KMS-11 (cell line): Measurements from ENCODE around the gene PRR30.
A peak's percentile ranks its signal among the peaks of the same experiment; 100 is the strongest.

ENCODE experiments used
- H2AFZ ChIP-seq: fragments of 200-600 bp; sonication (generic); 2 replicates; pipeline ENCODE4 v1.6.1; 2016; ENCODE audit warnings: antibody characterized with exemption, mixed run types, low read depth
- H3K27ac ChIP-seq: fragments of 200-600 bp; sonication (generic); 2 replicates; pipeline ENCODE4 v1.6.1; 2016; ENCODE audit warnings: mild to moderate bottlenecking, mixed run types
- H3K27me3 ChIP-seq: fragments of 200-600 bp; sonication (generic); 2 replicates; pipeline ENCODE4 v1.6.1; 2017; ENCODE audit warnings: mild to moderate bottlenecking, low read depth, mixed run types, moderate library complexity; ENCODE audit not compliant: insufficient read depth
- H3K36me3 ChIP-seq: fragments of 200-600 bp; sonication (generic); 2 replicates; pipeline ENCODE4 v1.6.1; 2017; ENCODE audit warnings: mild to moderate bottlenecking, mixed run types; ENCODE audit not compliant: insufficient read depth
- H3K4me1 ChIP-seq: fragments of 200-600 bp; sonication (generic); 2 replicates; pipeline ENCODE4 v1.6.1; 2016; ENCODE audit warnings: mild to moderate bottlenecking, low read depth, mixed run types; ENCODE audit not compliant: poor library complexity, severe bottlenecking
- H3K4me2 ChIP-seq: fragments of 200-600 bp; sonication (generic); 2 replicates; pipeline ENCODE4 v1.7.0; 2016; ENCODE audit warnings: mild to moderate bottlenecking, mixed run types
- H3K4me3 ChIP-seq: fragments of 200-600 bp; sonication (generic); IDR thresholded peaks from 2 replicates; pipeline ENCODE4 v1.6.1; 2017; ENCODE audit warnings: low read depth, low read length, mixed read lengths; ENCODE audit not compliant: insufficient read depth
- H3K79me2 ChIP-seq: fragments of 200-600 bp; sonication (generic); 2 replicates; pipeline ENCODE4 v1.6.1; 2016; ENCODE audit warnings: low read depth, mixed run types; ENCODE audit not compliant: insufficient read depth
- H3K9ac ChIP-seq: fragments of 200-600 bp; sonication (generic); 2 replicates; pipeline ENCODE4 v1.6.1; 2016; ENCODE audit warnings: mild to moderate bottlenecking, mixed run types
- H4K20me1 ChIP-seq: fragments of 200-600 bp; sonication (generic); 2 replicates; pipeline ENCODE4 v1.6.1; 2016; ENCODE audit warnings: mild to moderate bottlenecking, mixed run types; ENCODE audit not compliant: insufficient read depth
- TF ChIP-seq, protein P1 (sequence below): fragments of 200-600 bp; sonication (generic); conservative IDR thresholded peaks from 2 replicates; pipeline ENCODE4 v1.6.1; 2017; ENCODE audit warnings: low read depth, mild to moderate bottlenecking, antibody characterized with exemption, low read length, moderate library complexity, mixed read lengths

Gene PRR30

DNA sequence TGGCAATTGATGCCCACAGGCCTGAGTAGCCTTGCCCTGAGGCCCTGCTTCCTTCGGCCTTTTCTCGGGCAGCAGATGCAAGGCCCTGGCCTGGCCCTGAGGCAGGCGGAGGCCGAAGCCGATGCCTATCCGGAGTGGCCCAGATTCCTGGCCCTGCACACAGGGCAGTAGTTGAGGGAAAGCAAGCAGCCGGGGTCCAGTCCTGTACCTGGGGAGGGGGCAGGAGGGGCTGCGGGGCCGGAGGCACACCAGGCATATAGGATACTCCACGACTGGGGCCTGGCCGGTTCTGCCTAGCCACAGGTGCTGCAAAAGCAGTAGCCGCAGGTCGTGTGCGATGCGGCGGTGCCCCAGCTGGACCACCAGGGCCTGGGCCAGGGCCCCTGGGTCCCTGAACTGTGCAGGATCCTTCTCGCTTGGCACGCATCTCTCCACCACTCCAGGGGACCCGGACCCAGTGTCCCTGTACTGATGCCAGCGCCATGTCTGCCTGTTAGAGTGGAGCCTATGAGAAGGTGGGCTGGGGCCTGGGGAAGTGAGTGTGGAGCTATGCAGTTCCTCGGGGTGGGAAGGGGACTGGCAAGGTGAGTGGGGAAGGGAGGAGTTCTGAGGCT is 1.8 kb downstream of the PRR30 start:
- H3K4me1 ChIP-seq = peaks cover 9% of the 10 kb centered on the region
- H2AFZ ChIP-seq = no peak overlapping the region
- TF ChIP-seq, protein P1, sequence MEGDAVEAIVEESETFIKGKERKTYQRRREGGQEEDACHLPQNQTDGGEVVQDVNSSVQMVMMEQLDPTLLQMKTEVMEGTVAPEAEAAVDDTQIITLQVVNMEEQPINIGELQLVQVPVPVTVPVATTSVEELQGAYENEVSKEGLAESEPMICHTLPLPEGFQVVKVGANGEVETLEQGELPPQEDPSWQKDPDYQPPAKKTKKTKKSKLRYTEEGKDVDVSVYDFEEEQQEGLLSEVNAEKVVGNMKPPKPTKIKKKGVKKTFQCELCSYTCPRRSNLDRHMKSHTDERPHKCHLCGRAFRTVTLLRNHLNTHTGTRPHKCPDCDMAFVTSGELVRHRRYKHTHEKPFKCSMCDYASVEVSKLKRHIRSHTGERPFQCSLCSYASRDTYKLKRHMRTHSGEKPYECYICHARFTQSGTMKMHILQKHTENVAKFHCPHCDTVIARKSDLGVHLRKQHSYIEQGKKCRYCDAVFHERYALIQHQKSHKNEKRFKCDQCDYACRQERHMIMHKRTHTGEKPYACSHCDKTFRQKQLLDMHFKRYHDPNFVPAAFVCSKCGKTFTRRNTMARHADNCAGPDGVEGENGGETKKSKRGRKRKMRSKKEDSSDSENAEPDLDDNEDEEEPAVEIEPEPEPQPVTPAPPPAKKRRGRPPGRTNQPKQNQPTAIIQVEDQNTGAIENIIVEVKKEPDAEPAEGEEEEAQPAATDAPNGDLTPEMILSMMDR = no peak
- H3K27ac ChIP-seq = no peak overlapping the region
- H3K4me3 ChIP-seq = no peak overlapping the region
- H3K4me2 ChIP-seq = no peak overlapping the region
- H3K36me3 ChIP-seq = no peaks in the 10 kb centered on the region
- no peak overlapping the region for H3K9ac ChIP-seq
- H3K27me3 ChIP-seq = no peaks in the 10 kb centered on the region
- H4K20me1 ChIP-seq = no peaks in the 10 kb centered on the region
- peaks cover 15% of the 10 kb centered on the region for H3K79me2 ChIP-seq

DNA sequence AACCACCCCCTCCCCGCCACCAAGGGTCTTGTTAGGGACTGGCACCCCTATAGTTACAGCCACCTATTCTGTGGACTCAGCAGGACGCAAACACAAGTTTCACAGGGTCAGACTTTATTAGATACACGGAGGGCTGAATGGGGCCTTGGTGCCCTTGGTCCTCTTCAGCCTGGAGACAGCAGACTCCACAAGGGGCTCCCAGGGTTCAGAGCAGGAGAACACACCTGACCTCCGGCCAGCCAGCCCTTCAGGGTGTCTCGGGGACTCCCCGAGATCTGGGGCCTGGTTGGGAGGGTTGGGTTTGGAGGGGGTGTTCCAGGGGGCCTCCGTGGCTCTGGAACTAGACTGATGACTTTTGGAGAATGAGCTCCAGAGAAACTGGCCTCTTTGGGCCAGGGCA is 2.5 kb downstream of the PRR30 start:
- H3K36me3 ChIP-seq = no peaks in the 10 kb centered on the region
- peaks cover 15% of the 10 kb centered on the region for H3K79me2 ChIP-seq
- H3K27ac ChIP-seq = no peak overlapping the region
- no peak overlapping the region for H2AFZ ChIP-seq
- H3K9ac ChIP-seq = no peak overlapping the region
- no peaks in the 10 kb centered on the region for H3K27me3 ChIP-seq
- H3K4me3 ChIP-seq = no peak overlapping the region
- H3K4me1 ChIP-seq = peaks cover 9% of the 10 kb centered on the region
- TF ChIP-seq, protein P1 = no peak
- H4K20me1 ChIP-seq = no peaks in the 10 kb centered on the region
- H3K4me2 ChIP-seq = no peak overlapping the region

DNA sequence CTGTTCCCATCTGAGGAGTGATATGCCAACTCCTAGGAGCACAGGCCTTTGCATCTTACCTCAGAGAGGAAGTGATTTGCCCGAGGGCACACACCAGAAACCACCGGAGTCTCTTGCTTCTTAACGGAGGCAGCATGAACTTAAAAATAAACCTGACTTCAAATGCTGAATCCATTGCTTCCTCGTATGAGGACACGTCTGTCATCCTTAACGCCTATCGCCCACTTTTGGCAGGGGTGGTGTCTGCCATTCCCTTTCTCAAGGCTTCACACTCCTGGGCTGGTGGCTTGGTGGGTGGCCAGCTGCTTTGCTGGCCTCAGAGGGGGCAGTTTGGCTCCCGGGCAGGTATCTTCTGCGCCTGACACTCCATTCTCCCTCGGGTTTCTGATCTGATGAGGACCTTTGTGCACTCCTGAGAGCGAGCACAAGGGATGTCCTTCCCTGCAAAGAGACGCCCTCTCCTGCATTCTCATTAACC is 3.7 kb downstream of the PRR30 start:
- Histone ChIP-seq H2AFZ (0 out of 2 replicates have a peak overlapping the region, but pooled peaks have one; percentile 69), H3K4me3 (no peak overlapping the region), H3K27me3 (no peaks in the 10 kb centered on the region), H4K20me1 (no peaks in the 10 kb centered on the region), H3K9ac (no peak overlapping the region), H3K36me3 (no peaks in the 10 kb centered on the region), H3K79me2 (peaks cover 15% of the 10 kb centered on the region), H3K4me2 (no peak overlapping the region), H3K4me1 (peaks cover 9% of the 10 kb centered on the region), H3K27ac (no peak overlapping the region)
- TF ChIP-seq, protein P1 = no peak

DNA sequence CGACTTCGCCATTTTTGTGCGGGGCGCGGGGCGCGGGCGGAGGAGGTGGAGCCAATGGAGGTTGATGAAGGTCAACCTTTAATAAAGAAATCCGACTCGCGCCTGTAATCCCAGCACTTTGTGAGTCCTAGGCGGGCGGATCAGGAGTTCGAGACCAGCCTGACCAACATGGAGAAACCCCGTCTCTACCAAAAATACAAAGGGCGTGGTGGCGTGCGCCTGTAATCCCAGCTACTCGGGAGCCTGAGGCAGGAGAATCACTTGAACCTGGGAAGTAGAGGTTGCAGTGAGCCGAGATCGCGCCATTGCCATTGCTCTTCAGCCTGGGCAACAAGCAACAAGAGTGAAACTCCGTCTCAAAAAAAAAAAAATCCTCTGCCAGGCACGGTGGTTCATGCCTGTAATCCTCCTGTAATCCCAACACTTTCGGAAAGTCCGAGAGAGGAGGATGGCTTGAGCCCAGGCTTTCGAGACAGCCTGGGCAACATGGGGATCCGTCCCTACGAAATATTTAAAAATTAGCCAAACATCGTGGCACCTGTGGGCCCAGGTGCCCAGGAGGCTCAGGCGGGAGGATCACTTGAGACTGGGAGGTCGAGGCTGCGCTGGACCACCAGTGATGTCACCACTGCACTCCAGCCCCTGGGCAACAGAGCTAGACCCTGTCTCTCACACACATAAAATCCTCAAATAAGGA is 4.3 kb downstream of the PRR30 start:
- Histone ChIP-seq H3K4me1 (peaks cover 9% of the 10 kb centered on the region), H3K4me2 (peak overlapping the region; percentile 11; the same call in 1 of the 2 replicates), H3K36me3 (no peaks in the 10 kb centered on the region), H2AFZ (peak overlapping the region; percentile 69; the same call in 1 of the 2 replicates), H3K4me3 (no peak overlapping the region), H4K20me1 (no peaks in the 10 kb centered on the region), H3K27me3 (no peaks in the 10 kb centered on the region), H3K79me2 (peaks cover 15% of the 10 kb centered on the region), H3K9ac (no peak overlapping the region), H3K27ac (peak overlapping the region; percentile 12)
- TF ChIP-seq, protein P1 = no peak
